Right atrium auricular region (tissue), 2 donors: ENCODE measurements around the gene HOXD12. TPM values are rescaled to one million over a fixed set of nuclear protein-coding genes. Genes with fewer than 3 reads are reported as not detected.

Source experiments
- DNase-seq: peaks from one replicate; pipeline ENCODE4 v3.0.0-alpha.2; 2019; ENCODE audit warnings: low spot score
- H3K27ac ChIP-seq, 2 donors: fragments of 200-600 bp; sonication (generic); 1 replicate in 1 of 2; 2 replicates in 1 of 2; pipeline ENCODE4 v1.5.1; 2016 to 2019
- H3K27me3 ChIP-seq, 2 donors: fragments of 200-600 bp; sonication (generic); one replicate each; pipeline versions ENCODE4 v1.5.1 to v1.6.0; 2017 to 2019
- H3K36me3 ChIP-seq: fragments of 200-600 bp; sonication (generic); one replicate; pipeline ENCODE4 v1.5.1; 2016
- H3K4me1 ChIP-seq, 2 donors: fragments of 200-600 bp; sonication (generic); one replicate each; pipeline versions ENCODE4 v1.5.1 to v1.6.0; 2017 to 2019
- H3K4me3 ChIP-seq, 2 donors: fragments of 200-600 bp; sonication (generic); 1 replicate in 1 of 2; 2 replicates in 1 of 2; pipeline ENCODE4 v1.5.1; 2017 to 2019; ENCODE audit warnings: mild to moderate bottlenecking in 1 of 2, moderate library complexity in 1 of 2
- H3K9me3 ChIP-seq, 2 donors: fragments of 200-600 bp; sonication (generic); one replicate each; pipeline ENCODE4 v1.5.1; 2019
- total RNA-seq, 2 donors: library from RNA; depleted of rRNA; stranded (reverse); fragments of >200 nt; gene quantifications; one replicate each; pipeline ENCODE4 v1.1.0, GENCODE V29; 2016
- TF ChIP-seq, protein P1 (sequence below), 2 donors: fragments of 200-600 bp; sonication (generic); IDR thresholded peaks; one replicate each; pipeline ENCODE4 v1.5.1; 2019; ENCODE audit warnings: antibody characterized with exemption in 2 of 2

HOXD12 gene
- total RNA-seq, 2 donors from 2014 or later, result not detected

DNA sequence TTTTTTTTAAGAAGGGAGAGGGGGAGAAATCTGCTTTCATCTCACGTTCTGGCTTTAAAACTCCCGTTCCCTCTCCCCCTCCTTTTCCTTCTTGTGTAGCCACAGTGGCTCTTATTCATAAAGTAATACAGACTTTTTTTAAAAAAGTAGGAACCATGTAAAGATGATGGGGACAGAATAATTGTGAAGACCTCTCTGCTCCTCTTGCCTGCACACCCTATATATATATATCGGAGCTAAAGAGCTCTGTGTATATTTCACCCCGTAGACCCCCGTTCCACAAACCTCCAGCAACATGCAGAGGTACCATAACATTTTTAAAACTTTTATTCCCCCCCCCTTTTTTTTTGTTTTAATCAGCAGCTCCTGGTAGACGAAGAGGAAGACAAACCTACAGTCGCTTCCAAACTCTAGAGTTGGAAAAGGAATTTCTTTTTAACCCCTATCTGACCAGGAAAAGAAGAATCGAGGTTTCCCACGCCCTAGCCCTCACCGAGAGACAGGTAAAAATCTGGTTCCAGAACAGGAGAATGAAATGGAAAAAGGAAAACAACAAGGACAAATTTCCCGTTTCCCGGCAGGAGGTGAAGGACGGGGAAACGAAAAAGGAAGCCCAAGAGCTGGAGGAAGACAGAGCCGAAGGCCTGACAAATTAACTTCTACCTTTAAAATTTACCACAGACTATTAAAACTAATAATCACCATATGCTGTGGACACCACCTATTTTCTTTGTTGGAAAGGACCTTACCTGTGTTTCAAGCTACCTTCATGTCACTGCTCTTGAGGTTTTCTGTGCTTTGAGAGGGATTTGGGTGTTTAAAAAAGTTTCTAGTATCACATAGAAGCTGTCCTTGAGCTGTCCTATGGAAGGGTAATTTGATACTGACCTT lies 31.6 kb downstream of the HOXD12 start:
- Histone ChIP-seq H3K9me3 (no peaks in the 10 kb centered on the region), H3K4me3 (peak overlapping the region; percentile 38 to 52), H3K4me1 (peaks cover 0 to 24% of the 10 kb centered on the region in 2 donors), H3K27me3 (peaks cover 37 to 54% of the 10 kb centered on the region in 2 donors), H3K36me3 (no peaks in the 10 kb centered on the region), H3K27ac (peak overlapping the region; percentile 52 to 79)
- TF ChIP-seq, protein P1, sequence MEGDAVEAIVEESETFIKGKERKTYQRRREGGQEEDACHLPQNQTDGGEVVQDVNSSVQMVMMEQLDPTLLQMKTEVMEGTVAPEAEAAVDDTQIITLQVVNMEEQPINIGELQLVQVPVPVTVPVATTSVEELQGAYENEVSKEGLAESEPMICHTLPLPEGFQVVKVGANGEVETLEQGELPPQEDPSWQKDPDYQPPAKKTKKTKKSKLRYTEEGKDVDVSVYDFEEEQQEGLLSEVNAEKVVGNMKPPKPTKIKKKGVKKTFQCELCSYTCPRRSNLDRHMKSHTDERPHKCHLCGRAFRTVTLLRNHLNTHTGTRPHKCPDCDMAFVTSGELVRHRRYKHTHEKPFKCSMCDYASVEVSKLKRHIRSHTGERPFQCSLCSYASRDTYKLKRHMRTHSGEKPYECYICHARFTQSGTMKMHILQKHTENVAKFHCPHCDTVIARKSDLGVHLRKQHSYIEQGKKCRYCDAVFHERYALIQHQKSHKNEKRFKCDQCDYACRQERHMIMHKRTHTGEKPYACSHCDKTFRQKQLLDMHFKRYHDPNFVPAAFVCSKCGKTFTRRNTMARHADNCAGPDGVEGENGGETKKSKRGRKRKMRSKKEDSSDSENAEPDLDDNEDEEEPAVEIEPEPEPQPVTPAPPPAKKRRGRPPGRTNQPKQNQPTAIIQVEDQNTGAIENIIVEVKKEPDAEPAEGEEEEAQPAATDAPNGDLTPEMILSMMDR (IDR thresholded peaks at IDR 0.05), result no peak
- DNase-seq, result no peak

DNA sequence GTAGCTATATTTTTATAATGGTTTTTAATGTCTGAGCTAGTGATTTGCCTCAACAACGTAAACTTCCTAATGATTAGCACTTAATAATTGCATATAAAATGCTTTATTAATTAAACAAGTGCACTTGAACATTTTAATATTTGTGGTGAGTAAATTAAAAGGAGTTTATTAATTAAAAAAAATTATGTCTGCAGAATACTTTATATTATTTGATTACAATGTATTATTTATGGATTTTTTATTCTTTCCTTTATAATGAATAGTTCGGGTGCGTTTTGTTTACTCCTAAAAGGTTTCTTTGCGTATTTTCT lies 32.2 kb downstream of the HOXD12 start:
- DNase-seq, result no peak
- H3K27ac ChIP-seq, result no peak overlapping the region
- no peak overlapping the region for H3K4me3 ChIP-seq
- H3K9me3 ChIP-seq, result no peaks in the 10 kb centered on the region
- TF ChIP-seq, protein P1 (IDR thresholded peaks at IDR 0.05), result no peak
- peaks cover 37 to 60% of the 10 kb centered on the region in 2 donors for H3K27me3 ChIP-seq
- peaks cover 0 to 30% of the 10 kb centered on the region in 2 donors for H3K4me1 ChIP-seq
- no peaks in the 10 kb centered on the region for H3K36me3 ChIP-seq

- Histone ChIP-seq H3K36me3 (no peaks in the 10 kb centered on the region), H3K27ac (no peak overlapping the region), H3K4me1 (peaks cover 0 to 34% of the 10 kb centered on the region in 2 donors), H3K27me3 (peaks cover 43 to 65% of the 10 kb centered on the region in 2 donors), H3K9me3 (no peaks in the 10 kb centered on the region), H3K4me3 (peak overlapping the region in 1 of 2 donors; percentile 15)
- TF ChIP-seq, protein P1 (IDR thresholded peaks at IDR 0.05), result no peak
- no peak for DNase-seq
These were observed 32.9 kb downstream of the HOXD12 start for GRCh38 chr2:176132205-176133171.

DNA sequence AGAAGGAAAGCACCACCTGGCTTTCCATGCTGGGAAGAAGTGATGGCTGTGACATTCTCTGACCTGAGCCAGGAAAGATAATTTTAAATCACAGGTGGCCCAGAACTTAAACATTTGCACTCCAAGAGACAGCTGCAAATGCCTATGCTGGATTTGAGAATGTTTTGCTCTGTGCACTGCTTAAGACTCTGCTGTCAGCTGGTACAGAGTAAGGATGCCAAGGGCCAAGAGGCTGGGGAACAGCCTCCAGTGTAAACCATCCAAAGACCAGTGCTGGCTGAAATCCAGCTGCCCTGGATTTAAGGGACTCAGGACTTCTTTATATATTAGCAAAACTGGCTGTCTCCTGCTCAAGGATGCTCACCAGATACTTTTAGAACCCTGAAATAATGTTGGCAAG lies 33.8 kb downstream of the HOXD12 start:
- no peak for DNase-seq
- Histone ChIP-seq H3K9me3 (no peaks in the 10 kb centered on the region), H3K27me3 (peaks cover 45 to 66% of the 10 kb centered on the region in 2 donors), H3K27ac (no peak overlapping the region), H3K4me3 (no peak overlapping the region), H3K36me3 (no peaks in the 10 kb centered on the region), H3K4me1 (peaks cover 0 to 32% of the 10 kb centered on the region in 2 donors)
- TF ChIP-seq, protein P1 (IDR thresholded peaks at IDR 0.05), result no peak

DNA sequence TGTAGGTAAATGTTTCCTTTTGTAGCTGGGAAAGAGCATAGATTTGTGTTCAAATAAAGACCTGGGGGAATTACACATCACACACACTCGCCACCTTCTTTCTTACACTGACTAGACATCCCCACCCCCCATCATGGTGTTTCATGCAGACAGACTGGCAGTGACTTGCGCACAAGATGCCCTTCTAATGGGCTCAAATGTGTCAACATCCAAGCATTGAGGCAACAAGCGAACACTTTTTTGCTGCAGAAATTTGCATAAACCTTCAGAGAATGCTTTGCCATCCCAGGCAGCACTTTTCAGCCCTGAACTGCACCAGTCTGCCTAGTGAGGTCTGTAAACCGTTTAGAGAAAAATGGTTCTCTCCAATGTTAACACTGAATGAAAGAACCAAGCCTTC lies 34.4 kb downstream of the HOXD12 start:
- DNase-seq, result no peak
- H3K4me1 ChIP-seq, result peaks cover 0 to 26% of the 10 kb centered on the region in 2 donors

More for the DNA sequence above, 34.4 kb downstream of the HOXD12 start:
- H3K27ac ChIP-seq, result no peak overlapping the region
- no peaks in the 10 kb centered on the region for H3K36me3 ChIP-seq
- TF ChIP-seq, protein P1 (IDR thresholded peaks at IDR 0.05), result no peak
- H3K9me3 ChIP-seq, result no peaks in the 10 kb centered on the region
- H3K4me3 ChIP-seq, result no peak overlapping the region
- H3K27me3 ChIP-seq, result peaks cover 45 to 66% of the 10 kb centered on the region in 2 donors
